ENCODE data around the gene BATF.

Gene BATF

GRCh38 chr14:75595226-75595625, 73.0 kb downstream of the BATF start:
- no peak for DNase-seq (ENCODE audit: low read depth)

Data from T follicular helper cell (primary cell).